Measurements from ENCODE around the gene RSBN1L. TPM values are rescaled to one million over a fixed set of nuclear protein-coding genes. Genes with fewer than 3 reads are reported as not detected.
A peak's percentile ranks its signal among the peaks of the same experiment; 100 is the strongest.

RSBN1L gene
- total RNA-seq, 1 donor from 2014 or later: 17.2 TPM

DNA sequence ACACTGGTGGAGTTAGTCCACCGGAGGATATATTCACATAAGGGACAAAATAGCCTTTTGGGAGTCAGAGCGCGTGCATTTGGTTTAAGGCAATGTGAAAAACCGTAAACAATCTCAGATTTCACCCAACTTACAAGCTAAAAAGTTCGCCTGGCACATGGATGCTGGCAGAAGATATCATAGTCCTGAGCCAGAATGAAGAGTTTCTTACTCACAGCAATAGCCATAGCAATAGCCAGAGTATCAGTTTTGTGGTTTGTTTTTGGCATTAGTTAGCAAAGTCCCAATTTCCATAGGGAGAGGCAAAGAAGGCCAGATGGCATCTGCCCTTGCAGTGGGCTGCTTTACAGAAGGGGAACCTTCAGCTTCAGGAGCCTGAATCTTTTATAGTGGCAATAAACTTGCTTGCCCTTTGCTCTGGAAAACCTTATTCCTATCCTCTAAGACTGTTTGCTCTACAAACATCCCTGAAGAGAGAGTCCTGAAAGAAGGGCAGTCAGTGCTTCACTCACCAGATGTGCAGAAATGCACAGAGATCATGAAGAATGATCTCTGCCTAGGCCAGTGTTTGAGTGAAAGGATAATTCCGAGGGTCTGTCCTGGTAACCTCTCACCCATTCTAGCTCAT lies 28.7 kb upstream of the RSBN1L start:
- peaks cover 2% of the 10 kb centered on the region for H3K27me3 Mint-ChIP-seq (ENCODE audit: unreplicated experiment)
- no peaks in the 10 kb centered on the region for H3K4me1 Mint-ChIP-seq (ENCODE audit: unreplicated experiment)
- H3K9me3 Mint-ChIP-seq (ENCODE audit: unreplicated experiment): no peaks in the 10 kb centered on the region
- peaks cover 22% of the 10 kb centered on the region for H3K36me3 Mint-ChIP-seq (ENCODE audit: low read depth, unreplicated experiment)
- H3K4me3 Mint-ChIP-seq (ENCODE audit: unreplicated experiment): no peak overlapping the region
- H3K27ac Mint-ChIP-seq (ENCODE audit: unreplicated experiment): peak overlapping the region; percentile 49
- no peak for DNase-seq (ENCODE audit: low spot score)
- no peak for TF ChIP-seq CTCF (IDR thresholded peaks at IDR 0.05; ENCODE audit: unreplicated experiment)

DNA sequence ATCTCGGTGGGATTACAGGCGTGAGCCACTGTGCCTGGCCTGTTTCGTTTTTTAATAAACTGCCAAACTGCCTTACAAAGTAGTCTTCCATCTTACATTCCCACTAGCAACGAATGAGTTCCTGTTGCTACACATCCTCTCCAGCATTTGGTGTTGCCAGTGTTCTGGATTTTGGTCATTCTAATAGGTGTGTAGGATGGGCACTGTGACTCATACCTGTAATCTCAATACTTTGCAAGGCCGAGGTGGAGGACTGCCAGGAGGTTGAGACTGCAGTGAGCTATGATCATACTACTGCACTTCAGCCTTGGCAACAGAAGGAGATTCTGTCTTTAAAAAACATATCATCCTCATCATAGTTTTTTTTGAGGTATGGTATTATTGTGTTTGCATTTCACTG lies 21.4 kb upstream of the RSBN1L start:
- Mint-ChIP-seq H3K27ac (ENCODE audit: unreplicated experiment) (no peak overlapping the region), H3K4me3 (ENCODE audit: unreplicated experiment) (no peak overlapping the region), H3K9me3 (ENCODE audit: unreplicated experiment) (no peaks in the 10 kb centered on the region), H3K27me3 (ENCODE audit: unreplicated experiment) (no peaks in the 10 kb centered on the region), H3K36me3 (ENCODE audit: low read depth, unreplicated experiment) (no peaks in the 10 kb centered on the region), H3K4me1 (ENCODE audit: unreplicated experiment) (no peaks in the 10 kb centered on the region)
- no peak for TF ChIP-seq CTCF (IDR thresholded peaks at IDR 0.05; ENCODE audit: unreplicated experiment)
- DNase-seq (ENCODE audit: low spot score): no peak

GRCh38 chr7:77679608-77680007 lies 16.7 kb upstream of the RSBN1L start:
- Mint-ChIP-seq H3K27ac (ENCODE audit: unreplicated experiment) (no peak overlapping the region), H3K4me3 (ENCODE audit: unreplicated experiment) (no peak overlapping the region), H3K9me3 (ENCODE audit: unreplicated experiment) (no peaks in the 10 kb centered on the region), H3K27me3 (ENCODE audit: unreplicated experiment) (peaks cover 1% of the 10 kb centered on the region), H3K4me1 (ENCODE audit: unreplicated experiment) (peaks cover 5% of the 10 kb centered on the region), H3K36me3 (ENCODE audit: low read depth, unreplicated experiment) (no peaks in the 10 kb centered on the region)
- no peak for DNase-seq (ENCODE audit: low spot score)
- TF ChIP-seq CTCF (IDR thresholded peaks at IDR 0.05; ENCODE audit: unreplicated experiment): no peak

- Mint-ChIP-seq H3K4me1 (ENCODE audit: unreplicated experiment) (peaks cover 12% of the 10 kb centered on the region), H3K9me3 (ENCODE audit: unreplicated experiment) (no peaks in the 10 kb centered on the region), H3K4me3 (ENCODE audit: unreplicated experiment) (no peak overlapping the region), H3K27me3 (ENCODE audit: unreplicated experiment) (peaks cover 4% of the 10 kb centered on the region), H3K27ac (ENCODE audit: unreplicated experiment) (no peak overlapping the region), H3K36me3 (ENCODE audit: low read depth, unreplicated experiment) (no peaks in the 10 kb centered on the region)
- DNase-seq (ENCODE audit: low spot score): no peak
- no peak for TF ChIP-seq CTCF (IDR thresholded peaks at IDR 0.05; ENCODE audit: unreplicated experiment)
These were observed 16.0 kb upstream of the RSBN1L start for GRCh38 chr7:77680266-77680665.

DNA sequence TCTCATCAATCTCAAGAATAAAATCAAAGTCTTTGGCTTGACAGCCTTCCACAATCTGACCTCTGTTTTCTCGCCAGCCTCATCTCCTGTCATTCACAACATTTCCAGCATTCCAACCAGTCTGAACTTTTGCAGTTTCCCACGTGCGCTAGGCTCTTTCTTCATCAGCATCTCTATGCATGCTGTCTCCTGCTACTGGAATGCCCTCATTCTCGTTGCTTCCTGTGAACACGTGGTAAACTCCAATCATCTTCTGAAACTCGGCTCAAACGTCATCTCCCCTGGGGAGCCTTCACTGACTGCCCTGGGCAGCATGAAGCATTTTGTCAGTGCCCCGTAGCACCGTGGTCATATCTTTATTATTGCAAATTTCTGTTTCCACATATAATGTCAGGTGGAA lies 12.2 kb upstream of the RSBN1L start:
- peak overlapping the region; percentile 64 for H3K27ac Mint-ChIP-seq (ENCODE audit: unreplicated experiment)
- no peak for TF ChIP-seq CTCF (IDR thresholded peaks at IDR 0.05; ENCODE audit: unreplicated experiment)
- H3K27me3 Mint-ChIP-seq (ENCODE audit: unreplicated experiment): peaks cover 4% of the 10 kb centered on the region
- H3K4me1 Mint-ChIP-seq (ENCODE audit: unreplicated experiment): peaks cover 16% of the 10 kb centered on the region
- H3K4me3 Mint-ChIP-seq (ENCODE audit: unreplicated experiment): peak overlapping the region; percentile 1
- no peaks in the 10 kb centered on the region for H3K9me3 Mint-ChIP-seq (ENCODE audit: unreplicated experiment)
- H3K36me3 Mint-ChIP-seq (ENCODE audit: low read depth, unreplicated experiment): no peaks in the 10 kb centered on the region
- peak; percentile 22 for DNase-seq (ENCODE audit: low spot score)

Data from endothelial cell (in vitro differentiated cells).